Measurements from ENCODE around the gene GAREM2. TPM values are rescaled to one million over a fixed set of nuclear protein-coding genes. Genes with fewer than 3 reads are reported as not detected.

Gene GAREM2
- total and polyA plus RNA-seq, 4 experiments from 2014 or later = 0.14 to 3.6 (median 2.7) TPM

DNA sequence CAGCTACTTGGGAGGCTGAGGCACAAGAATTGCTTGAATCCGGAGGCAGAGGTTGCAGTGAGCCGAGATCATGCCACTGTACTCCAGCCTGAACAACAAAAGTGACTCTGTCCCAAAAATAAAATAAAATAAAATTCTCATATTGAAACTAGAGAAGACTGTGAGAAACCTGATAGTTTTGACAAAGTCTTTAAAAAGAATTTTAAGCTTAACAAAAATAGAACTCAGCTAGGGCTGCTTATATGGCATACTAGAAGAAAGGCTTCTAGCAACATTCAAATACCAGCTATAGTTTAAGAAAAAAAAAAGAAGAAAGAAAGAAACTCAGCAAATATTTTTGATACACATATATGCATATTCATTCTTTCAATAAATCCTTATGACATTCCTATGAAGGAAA is 57.9 kb downstream of the GAREM2 start:
- POLR2A ChIA-PET (ENCODE audit: partially characterized antibody) = interaction anchor here (1.2 kb wide), 1 partner anchor 14 kb away, joined by 4 read pairs; the partner anchor contains the start of genes HADHA and HADHB
- CTCF ChIA-PET (ENCODE audit: partially characterized antibody) = no interaction called here
- Histone ChIP-seq H3K27me3 (ENCODE audit: insufficient read depth, low read length) (no peaks in the 10 kb centered on the region), H3K4me1 (ENCODE audit: insufficient read depth, low read length) (no peaks in the 10 kb centered on the region), H3K36me3 (ENCODE audit: insufficient read depth, low read length) (peaks cover 58% of the 10 kb centered on the region), H3K27ac (ENCODE audit: low read depth, low read length) (no peak overlapping the region), H3K9me3 (ENCODE audit: control insufficient read depth in 1 of 2, low read length in 2 of 2) (no peaks in the 10 kb centered on the region), H3K4me3 (ENCODE audit: low read length in 2 of 2) (no peak overlapping the region)
- Mint-ChIP-seq H3K9me3 (no peaks in the 10 kb centered on the region), H3K36me3 (peaks cover 52 to 83% of the 10 kb centered on the region in 2 donors), H3K4me3 (no peak overlapping the region), H3K27me3 (no peaks in the 10 kb centered on the region), H3K4me1 (peaks cover 0 to 1% (median 0%) of the 10 kb centered on the region in 4 donors), H3K27ac (no peak overlapping the region)
- no peak for DNase-seq
- intact Hi-C loops (cut with micrococcal nuclease) = loop anchor here (10.0 kb wide), 1 partner anchor 344 kb away; no protein-coding TSS in a partner anchor

- intact Hi-C loops (cut with micrococcal nuclease) = loop anchor here (2.0 to 10.0 kb wide), 2 partner anchors 96 to 340 kb away; no protein-coding TSS in a partner anchor
- Histone ChIP-seq H3K4me1 (ENCODE audit: insufficient read depth, low read length) (peaks cover 5% of the 10 kb centered on the region), H3K4me3 (ENCODE audit: low read length in 2 of 2) (no peak overlapping the region), H3K36me3 (ENCODE audit: insufficient read depth, low read length) (peaks cover 53% of the 10 kb centered on the region), H3K27me3 (ENCODE audit: insufficient read depth, low read length) (no peaks in the 10 kb centered on the region), H3K27ac (ENCODE audit: low read depth, low read length) (no peak overlapping the region), H3K9me3 (ENCODE audit: control insufficient read depth in 1 of 2, low read length in 2 of 2) (no peaks in the 10 kb centered on the region)
- peak in 2 of 5 donors; percentile 2 to 4 for DNase-seq
- no peak overlapping the region for H3K4me3 Mint-ChIP-seq
- ChIA-PET CTCF (ENCODE audit: partially characterized antibody) (interaction anchor here (1.3 to 2.4 kb wide), 2 partner anchors 8 to 16 kb away, joined by 6 to 7 read pairs; no protein-coding TSS in a partner anchor), POLR2A (ENCODE audit: partially characterized antibody) (no interaction called here)
- H3K9me3 Mint-ChIP-seq = no peaks in the 10 kb centered on the region
- no peak overlapping the region for H3K27ac Mint-ChIP-seq
- H3K27me3 Mint-ChIP-seq = no peaks in the 10 kb centered on the region
- peaks cover 6 to 9% (median 7%) of the 10 kb centered on the region in 4 donors for H3K4me1 Mint-ChIP-seq
- H3K36me3 Mint-ChIP-seq = peaks cover 37 to 58% of the 10 kb centered on the region in 2 donors
Observed at GRCh38 chr2:26235089-26235488, 62.2 kb downstream of the GAREM2 start.

DNA sequence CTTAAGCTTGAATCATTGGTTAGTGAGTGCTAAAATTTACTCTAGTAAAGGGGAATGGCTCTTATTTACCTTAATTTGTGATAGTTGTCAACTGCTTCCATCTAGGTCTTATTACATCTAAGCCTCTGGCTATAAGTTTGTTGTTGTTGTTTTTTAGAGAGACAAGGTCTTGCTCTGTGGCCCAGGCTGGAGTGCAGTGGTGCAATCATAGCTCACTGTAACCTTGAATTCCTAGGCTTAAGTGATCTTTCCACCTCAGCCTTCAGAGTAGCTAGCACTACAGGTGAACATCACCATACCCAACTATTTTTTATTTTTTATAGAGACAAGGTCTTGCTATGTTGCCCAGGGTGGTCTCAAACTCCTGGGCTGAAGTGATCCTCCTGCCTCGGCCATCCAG is 65.0 kb downstream of the GAREM2 start:
- Histone ChIP-seq H3K4me3 (ENCODE audit: low read length in 2 of 2) (no peak overlapping the region), H3K27ac (ENCODE audit: low read depth, low read length) (no peak overlapping the region), H3K9me3 (ENCODE audit: control insufficient read depth in 1 of 2, low read length in 2 of 2) (no peaks in the 10 kb centered on the region), H3K36me3 (ENCODE audit: insufficient read depth, low read length) (peaks cover 32% of the 10 kb centered on the region), H3K4me1 (ENCODE audit: insufficient read depth, low read length) (peaks cover 18% of the 10 kb centered on the region), H3K27me3 (ENCODE audit: insufficient read depth, low read length) (no peaks in the 10 kb centered on the region)
- no peaks in the 10 kb centered on the region for H3K27me3 Mint-ChIP-seq
- intact Hi-C loops (cut with micrococcal nuclease) = loop anchor here (10.0 kb wide), 1 partner anchor 337 kb away; no protein-coding TSS in a partner anchor
- H3K36me3 Mint-ChIP-seq = peaks cover 25 to 40% of the 10 kb centered on the region in 2 donors
- no peak overlapping the region for H3K4me3 Mint-ChIP-seq
- peaks cover 14 to 32% (median 23%) of the 10 kb centered on the region in 4 donors for H3K4me1 Mint-ChIP-seq
- no peak for DNase-seq
- CTCF ChIA-PET (ENCODE audit: partially characterized antibody) = no interaction called here
- POLR2A ChIA-PET (ENCODE audit: partially characterized antibody) = no interaction called here
- no peaks in the 10 kb centered on the region for H3K9me3 Mint-ChIP-seq
- H3K27ac Mint-ChIP-seq = peak overlapping the region in 2 of 7 donors; percentile 29 to 75

- peaks cover 20 to 38% (median 28%) of the 10 kb centered on the region in 4 donors for H3K4me1 Mint-ChIP-seq
- peaks cover 26% of the 10 kb centered on the region for H3K36me3 ChIP-seq (ENCODE audit: insufficient read depth, low read length)
Observed at GRCh38 chr2:26238311-26238958, 65.5 kb downstream of the GAREM2 start.

More at GRCh38 chr2:26238311-26238958, 65.5 kb downstream of the GAREM2 start:
- peak overlapping the region in 1 of 7 donors; percentile 29 for H3K27ac Mint-ChIP-seq
- Histone ChIP-seq H3K4me3 (ENCODE audit: low read length in 2 of 2) (no peak overlapping the region), H3K4me1 (ENCODE audit: insufficient read depth, low read length) (peaks cover 23% of the 10 kb centered on the region), H3K27me3 (ENCODE audit: insufficient read depth, low read length) (no peaks in the 10 kb centered on the region), H3K27ac (ENCODE audit: low read depth, low read length) (no peak overlapping the region), H3K9me3 (ENCODE audit: control insufficient read depth in 1 of 2, low read length in 2 of 2) (no peaks in the 10 kb centered on the region)
- ChIA-PET POLR2A (ENCODE audit: partially characterized antibody) (no interaction called here), CTCF (ENCODE audit: partially characterized antibody) (interaction anchor here (1.7 kb wide), 1 partner anchor 247 kb away, joined by 3 read pairs; no protein-coding TSS in a partner anchor)
- no peak for DNase-seq
- no peak overlapping the region for H3K4me3 Mint-ChIP-seq
- intact Hi-C loops (cut with micrococcal nuclease) = loop anchor here (10.0 kb wide), 1 partner anchor 336 kb away; no protein-coding TSS in a partner anchor
- peaks cover 22 to 35% of the 10 kb centered on the region in 2 donors for H3K36me3 Mint-ChIP-seq
- H3K27me3 Mint-ChIP-seq = no peaks in the 10 kb centered on the region
- H3K9me3 Mint-ChIP-seq = no peaks in the 10 kb centered on the region

Other genes starting within 250 kb of the GAREM2 start
- gene KIF3C, start 190.6 kb upstream of the GAREM2 start, total RNA-seq = 1 to 10 TPM; 4.1 to 5.1 TPM
- gene KIF3C, start 190.6 kb upstream of the GAREM2 start, polyA plus RNA-seq = 1 to 10 TPM in 1 of 2 donors, under 1 TPM in 1; 0.46 to 2.8 TPM
- gene RAB10, start 139.0 kb upstream of the GAREM2 start, total RNA-seq = 10 to 100 TPM; 67.8 to 77.2 TPM
- 100 to 1,000 TPM; 106 to 108 TPM for gene RAB10, start 139.0 kb upstream of the GAREM2 start, polyA plus RNA-seq
- gene HADHA, start 71.5 kb downstream of the GAREM2 start, total RNA-seq = 10 to 100 TPM; 89.1 to 93.6 TPM
- gene HADHA, start 71.5 kb downstream of the GAREM2 start, polyA plus RNA-seq = 100 to 1,000 TPM; 119 to 126 TPM
- gene HADHB, start 71.9 kb downstream of the GAREM2 start, total RNA-seq = 10 to 100 TPM; 58.8 to 67.1 TPM
- 100 to 1,000 TPM in 1 of 2 donors, 10 to 100 TPM in 1; 95.0 to 115 TPM for gene HADHB, start 71.9 kb downstream of the GAREM2 start, polyA plus RNA-seq
- gene SELENOI, start 173.1 kb downstream of the GAREM2 start, total RNA-seq = 10 to 100 TPM; 19.6 to 20.0 TPM
- gene SELENOI, start 173.1 kb downstream of the GAREM2 start, polyA plus RNA-seq = 1 to 10 TPM; 2.7 to 3.1 TPM
- 1 to 10 TPM in 1 of 2 experiments, under 1 TPM in 1; 0.97 to 1.7 TPM for gene ADGRF3, start 173.7 kb downstream of the GAREM2 start, total RNA-seq
- under 1 TPM in 1 of 2 donors, not detected in 1; 0.14 TPM for gene ADGRF3, start 173.7 kb downstream of the GAREM2 start, polyA plus RNA-seq
- not detected for gene DRC1, start 228.8 kb downstream of the GAREM2 start, total RNA-seq
- not detected for gene DRC1, start 228.8 kb downstream of the GAREM2 start, polyA plus RNA-seq